GM19099 (cell line): ENCODE data around the gene PBX1.

Experiments
- POLR2A ChIP-seq: IDR thresholded peaks from 3 replicates; pipeline ENCODE4 v1.6.1; 2011; ENCODE audit warnings: low read depth; ENCODE audit not compliant: insufficient read length; ENCODE audit errors: extremely low read depth

PBX1 gene

GRCh38 chr1:164558461-164559341 lies at the start of gene PBX1:
TSS of gene PBX1 (plus strand) at chr1:164559184.
- TF ChIP-seq POLR2A: no peak

- no peak for TF ChIP-seq POLR2A
These were observed 48.5 kb upstream of the PBX1 start for GRCh38 chr1:164510435-164510834.

GRCh38 chr1:164511001-164511705 lies 47.8 kb upstream of the PBX1 start:
- TF ChIP-seq POLR2A: no peak

- TF ChIP-seq POLR2A: no peak
These were observed 43.8 kb upstream of the PBX1 start for GRCh38 chr1:164515231-164515630.

- no peak for TF ChIP-seq POLR2A
These were observed 43.2 kb upstream of the PBX1 start for GRCh38 chr1:164515711-164516331.

GRCh38 chr1:164516591-164516990 lies 42.4 kb upstream of the PBX1 start:
- TF ChIP-seq POLR2A: no peak

GRCh38 chr1:164518692-164519332 lies 40.2 kb upstream of the PBX1 start:
- no peak for TF ChIP-seq POLR2A

- TF ChIP-seq POLR2A: no peak
These were observed 39.6 kb upstream of the PBX1 start for GRCh38 chr1:164519426-164519825.

- no peak for TF ChIP-seq POLR2A
These were observed 34.2 kb upstream of the PBX1 start for GRCh38 chr1:164524810-164525209.

- no peak for TF ChIP-seq POLR2A
These were observed 23.9 kb upstream of the PBX1 start for GRCh38 chr1:164534863-164535610.

GRCh38 chr1:164557270-164557669 lies 1.7 kb upstream of the PBX1 start:
- TF ChIP-seq POLR2A: no peak

- TF ChIP-seq POLR2A: no peak
These were observed 513 bp downstream of the PBX1 start for GRCh38 chr1:164559342-164560051.

- TF ChIP-seq POLR2A: no peak
These were observed 1.1 kb downstream of the PBX1 start for GRCh38 chr1:164560121-164560541.

GRCh38 chr1:164560556-164560955 lies 1.6 kb downstream of the PBX1 start:
- TF ChIP-seq POLR2A: no peak

- no peak for TF ChIP-seq POLR2A
These were observed 2.0 kb downstream of the PBX1 start for GRCh38 chr1:164561007-164561406.

- no peak for TF ChIP-seq POLR2A
These were observed 2.5 kb downstream of the PBX1 start for GRCh38 chr1:164561472-164561871.
